ENCODE data around the gene LIPT1.
"Not testable (repeated sequence)": the region's sequence is repeated elsewhere in the genome, so short reads cannot be mapped to it uniquely, and the experiment has no call there.

LIPT1 gene

GRCh38 chr2:99154643-99155536, at the start of gene LIPT1, which contains the start of gene TSGA10:
Gene LIPT1 (plus strand): TSS chr2:99154967. CDS start chr2:99161958, 6,991 bp downstream.
Gene TSGA10 (minus strand): TSS chr2:99154942. CDS start chr2:99109439, 45,503 bp downstream.
- peak; percentile 68 for DNase-seq

GRCh38 chr2:99106913-99107312, 47.9 kb upstream of the LIPT1 start:
- DNase-seq: no peak

- no peak for DNase-seq
These were observed 43.5 kb upstream of the LIPT1 start for GRCh38 chr2:99111236-99111635.

GRCh38 chr2:99111945-99112344, 42.8 kb upstream of the LIPT1 start:
- no peak for DNase-seq

GRCh38 chr2:99112617-99113016, 42.1 kb upstream of the LIPT1 start:
- no peak for DNase-seq

GRCh38 chr2:99127981-99128380, 26.8 kb upstream of the LIPT1 start:
- DNase-seq: no peak

GRCh38 chr2:99135044-99135556, 19.7 kb upstream of the LIPT1 start:
- not testable (repeated sequence) for DNase-seq

GRCh38 chr2:99139003-99139402, 15.8 kb upstream of the LIPT1 start:
- no peak for DNase-seq

- no peak for DNase-seq
These were observed 14.5 kb upstream of the LIPT1 start for GRCh38 chr2:99140056-99140859.

GRCh38 chr2:99140860-99141109, 14.0 kb upstream of the LIPT1 start:
- no peak for DNase-seq

GRCh38 chr2:99141110-99142108, 13.4 kb upstream of the LIPT1 start, which contains the start of gene C2orf15:
Gene C2orf15 (plus strand): TSS chr2:99141707. CDS start chr2:99150559, 8,852 bp downstream.
- DNase-seq: peak; percentile 80

- DNase-seq: no peak
These were observed 4.1 kb upstream of the LIPT1 start for GRCh38 chr2:99150706-99151105.

- no peak for DNase-seq
These were observed 2.4 kb upstream of the LIPT1 start for GRCh38 chr2:99152199-99152895.

GRCh38 chr2:99153921-99154604, 704 bp upstream of the LIPT1 start:
- no peak for DNase-seq

- DNase-seq: no peak
These were observed 2.1 kb downstream of the LIPT1 start for GRCh38 chr2:99156891-99157290.

- DNase-seq: no peak
These were observed 3.8 kb downstream of the LIPT1 start for GRCh38 chr2:99158599-99158998.

GRCh38 chr2:99159594-99159993, 4.8 kb downstream of the LIPT1 start:
- DNase-seq: no peak

GRCh38 chr2:99166218-99166617, 11.5 kb downstream of the LIPT1 start:
- DNase-seq: no peak

GRCh38 chr2:99169534-99169933, 14.8 kb downstream of the LIPT1 start:
- DNase-seq: no peak

GRCh38 chr2:99171377-99172140, 16.8 kb downstream of the LIPT1 start:
- DNase-seq: no peak
